HepG2 (cell line): ENCODE results near the gene C4orf54. TPM values are rescaled to one million over a fixed set of nuclear protein-coding genes. Genes with fewer than 3 reads are reported as not detected.

ENCODE experiments used
- ATAC-seq: fragments of 200-7000 bp; cut with Tn5 transposase; 3 replicates; pipeline ENCODE4 v1.9.1; 2020; ENCODE audit warnings: mild to moderate bottlenecking, moderate library complexity
- BruUV-seq: library from RNA; stranded (reverse); fragments of 400-500 nt; replicated peaks from 2 replicates; lab custom pipeline; 2021; lab: Mats Ljungman, UMichigan
- CTCF ChIA-PET: fragments of 300-600 bp; formaldehyde crosslinking; extraction: SDS; loops from one replicate; lab custom pipeline; 2021; ENCODE audit warnings: low total read pairs, inconsistent platforms, low intra/inter-chr PET ratio; lab: Yijun Ruan, JAX
- POLR2A ChIA-PET: fragments of 350-600 bp; sonication (Branson Sonifier 250); formaldehyde crosslinking; loops from one replicate; lab custom pipeline; 2020; ENCODE audit warnings: antibody characterized with exemption, inconsistent platforms; lab: Yijun Ruan, JAX
- DNase-seq: peaks from one replicate; pipeline ENCODE4 v3.0.0-alpha.2; 2015; ENCODE audit warnings: low spot score
- FAIRE-seq: peaks from 3 replicates; lab custom pipeline; 2011; peaks lifted over from hg19 to GRCh38; lab: Jason Lieb, UNC
- H2AFZ ChIP-seq: one replicate; pipeline ENCODE4 v1.6.1; 2011; ENCODE audit warnings: low read length, inconsistent platforms
- H3K27ac ChIP-seq: fragments of 300-600 bp; 3 replicates; pipeline ENCODE4 v1.8.0; 2011; ENCODE audit warnings: mixed run types, mild to moderate bottlenecking, mixed read lengths, low read length, inconsistent platforms; ENCODE audit not compliant: insufficient read depth; ENCODE audit errors: extremely low read length
- H3K27me3 ChIP-seq, 2 experiments: fragments of 200-600 bp in 1 of 2; 2 replicates in 1 of 2; 3 replicates in 1 of 2; pipeline versions ENCODE4 v1.6.0 to v1.8.0; 2011; ENCODE audit warnings: low read length in 2 of 2, mild to moderate bottlenecking in 2 of 2, moderate library complexity in 2 of 2, inconsistent platforms in 1 of 2; ENCODE audit not compliant: insufficient read depth in 2 of 2, control insufficient read depth in 1 of 2
- H3K36me3 ChIP-seq, 2 experiments: fragments of 200-600 bp in 1 of 2; replicated peaks in 1 of 2; 2 replicates in 1 of 2; 3 replicates in 1 of 2; pipeline versions ENCODE4 v1.5.1 to v1.8.0; 2011; ENCODE audit warnings: low read length in 2 of 2, inconsistent platforms in 1 of 2; ENCODE audit not compliant: insufficient read depth in 2 of 2, control insufficient read depth in 1 of 2
- H3K4me1 ChIP-seq: 2 replicates; pipeline ENCODE4 v1.5.1; 2012; ENCODE audit warnings: low read length, inconsistent platforms; ENCODE audit not compliant: insufficient read depth
- H3K4me2 ChIP-seq: 2 replicates; pipeline ENCODE4 v1.6.0; 2011; ENCODE audit warnings: low read depth, low read length, inconsistent platforms
- H3K4me3 ChIP-seq, 3 experiments: fragments of 200-600 bp in 1 of 3; sonication (generic), shearing (Covaris generic) in 1 of 3; replicated peaks in 1 of 3; 2 replicates each; pipeline ENCODE4 v1.5.1; 2011 to 2016; ENCODE audit warnings: low read length in 3 of 3, inconsistent platforms in 2 of 3, low read depth in 2 of 3, mild to moderate bottlenecking in 2 of 3, control low read depth in 1 of 3, mixed read lengths in 1 of 3; ENCODE audit not compliant: insufficient read depth in 1 of 3
- H3K79me2 ChIP-seq: one replicate; pipeline ENCODE4 v1.6.1; 2011; ENCODE audit warnings: low read length, inconsistent platforms; ENCODE audit not compliant: insufficient read depth
- H3K9ac ChIP-seq: 2 replicates; pipeline ENCODE4 v1.6.0; 2011; ENCODE audit warnings: mild to moderate bottlenecking, low read depth, low read length, inconsistent platforms; ENCODE audit not compliant: insufficient read depth
- H3K9me3 ChIP-seq: 2 replicates; pipeline ENCODE4 v1.5.1; 2012; ENCODE audit warnings: mild to moderate bottlenecking, low read length
- H4K20me1 ChIP-seq: 2 replicates; pipeline ENCODE4 v1.6.0; 2011; ENCODE audit warnings: inconsistent platforms, mild to moderate bottlenecking, low read length, moderate library complexity; ENCODE audit not compliant: insufficient read depth
- ARNT2 ChIP-seq: sonication (generic); formaldehyde crosslinking; IDR thresholded peaks from 2 replicates; pipeline ENCODE4 v1.8.0; 2022; ENCODE audit warnings: mild to moderate bottlenecking, low read depth, missing genetic modification reagents, moderate library complexity
- FOXO1 ChIP-seq: sonication (generic); formaldehyde crosslinking; IDR thresholded peaks from 2 replicates; pipeline ENCODE4 v1.4.0; 2020; ENCODE audit warnings: missing genetic modification reagents
- IKZF1 ChIP-seq: fragments of 450-650 bp; IDR thresholded peaks from 2 replicates; pipeline ENCODE4 v1.7.1; 2016
- SIX1 ChIP-seq: sonication (generic); formaldehyde crosslinking; IDR thresholded peaks from 2 replicates; pipeline ENCODE4 v1.4.0; 2020; ENCODE audit warnings: missing genetic modification reagents, borderline replicate concordance
- ZNF30 ChIP-seq: sonication (generic); formaldehyde crosslinking; IDR thresholded peaks from 2 replicates; pipeline ENCODE4 v1.5.0; 2020; ENCODE audit warnings: mild to moderate bottlenecking, missing genetic modification reagents
- WGBS: methylation state at CpG from one replicate; pipeline ENCODE4 v1.1.6; 2017; ENCODE audit warnings: low lambda C conversion rate; 5-methylcytosine and 5-hydroxymethylcytosine counted together
- in situ Hi-C: cut with HindIII; loops from 2 replicates; pipeline ENCODE4 v1.10.0; 2017; ENCODE audit warnings: low pct_unique_long_range_greater_than_20kb; ENCODE audit not compliant: extremely low pct_ligation_motif_present
- intact Hi-C: fragments of 100-400 bp; cut with micrococcal nuclease; formaldehyde crosslinking; loops from one replicate; pipeline ENCODE4 v1.10.0; 2022; ENCODE audit not compliant: unreplicated experiment
- polyA plus RNA-seq, 8 experiments: library from polyadenylated mRNA; depleted of rRNA in 3 of 8; stranded (reverse) in 7 of 8; unstranded in 1 of 8; fragments of >200 nt; fragmentation: Illumina TruSeq in 4 of 8; extraction: Trizol in 4 of 8; gene quantifications; 2 replicates each; pipeline versions ENCODE4 v1.2.1 to v1.2.3, GENCODE V29; 2011 to 2016; ENCODE audit warnings: low read depth in 4 of 8, missing spikeins in 1 of 8, mixed read lengths in 1 of 8; ENCODE audit not compliant: insufficient read depth in 1 of 8
- total RNA-seq, 5 experiments: library from RNA; depleted of rRNA; stranded (reverse); fragments of >200 nt; fragmentation: Illumina TruSeq; extraction: Trizol; gene quantifications; 2 replicates each; pipeline ENCODE4 v1.2.3, GENCODE V29; 2016; ENCODE audit warnings: low read depth in 1 of 5
- TF ChIP-seq, protein P1 (sequence below): sonication (generic); formaldehyde crosslinking; IDR thresholded peaks from 2 replicates; pipeline ENCODE4 v1.4.0; 2020; ENCODE audit warnings: missing genetic modification reagents
- TF ChIP-seq, protein P2 (sequence below): sonication (generic); formaldehyde crosslinking; IDR thresholded peaks from 2 replicates; pipeline ENCODE4 v1.4.0; 2020; ENCODE audit warnings: missing genetic modification reagents
- TF ChIP-seq, protein P3 (sequence below): sonication (generic); formaldehyde crosslinking; IDR thresholded peaks from 2 replicates; pipeline ENCODE4 v1.4.0; 2020; ENCODE audit warnings: mild to moderate bottlenecking, missing genetic modification reagents, borderline replicate concordance

Gene C4orf54
- total and polyA plus RNA-seq, 2 of the 13 experiments (the other 11 are each of a cell fraction or from before 2014, with no cell fraction given), result not detected

DNA sequence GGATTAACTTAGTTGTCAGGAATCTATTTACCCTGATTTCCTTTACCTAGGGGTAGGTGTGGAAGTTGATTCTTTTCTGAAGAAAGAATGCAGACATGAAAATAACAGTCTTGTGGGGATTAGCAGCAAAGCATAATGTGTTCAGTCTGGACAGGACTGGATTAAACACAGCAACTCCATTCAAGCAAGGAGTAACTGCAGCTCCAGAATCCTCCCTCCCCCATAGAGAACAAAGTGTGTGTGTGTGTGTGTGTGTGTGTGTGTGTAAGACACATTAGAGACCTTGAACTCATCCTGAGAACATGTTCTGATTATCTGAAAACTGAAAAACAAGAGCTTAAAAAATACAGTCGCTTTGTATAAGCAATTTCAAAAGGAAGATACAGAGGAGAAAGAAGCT is 9.3 kb downstream of the C4orf54 start (continued):
- TF ChIP-seq, protein P1, sequence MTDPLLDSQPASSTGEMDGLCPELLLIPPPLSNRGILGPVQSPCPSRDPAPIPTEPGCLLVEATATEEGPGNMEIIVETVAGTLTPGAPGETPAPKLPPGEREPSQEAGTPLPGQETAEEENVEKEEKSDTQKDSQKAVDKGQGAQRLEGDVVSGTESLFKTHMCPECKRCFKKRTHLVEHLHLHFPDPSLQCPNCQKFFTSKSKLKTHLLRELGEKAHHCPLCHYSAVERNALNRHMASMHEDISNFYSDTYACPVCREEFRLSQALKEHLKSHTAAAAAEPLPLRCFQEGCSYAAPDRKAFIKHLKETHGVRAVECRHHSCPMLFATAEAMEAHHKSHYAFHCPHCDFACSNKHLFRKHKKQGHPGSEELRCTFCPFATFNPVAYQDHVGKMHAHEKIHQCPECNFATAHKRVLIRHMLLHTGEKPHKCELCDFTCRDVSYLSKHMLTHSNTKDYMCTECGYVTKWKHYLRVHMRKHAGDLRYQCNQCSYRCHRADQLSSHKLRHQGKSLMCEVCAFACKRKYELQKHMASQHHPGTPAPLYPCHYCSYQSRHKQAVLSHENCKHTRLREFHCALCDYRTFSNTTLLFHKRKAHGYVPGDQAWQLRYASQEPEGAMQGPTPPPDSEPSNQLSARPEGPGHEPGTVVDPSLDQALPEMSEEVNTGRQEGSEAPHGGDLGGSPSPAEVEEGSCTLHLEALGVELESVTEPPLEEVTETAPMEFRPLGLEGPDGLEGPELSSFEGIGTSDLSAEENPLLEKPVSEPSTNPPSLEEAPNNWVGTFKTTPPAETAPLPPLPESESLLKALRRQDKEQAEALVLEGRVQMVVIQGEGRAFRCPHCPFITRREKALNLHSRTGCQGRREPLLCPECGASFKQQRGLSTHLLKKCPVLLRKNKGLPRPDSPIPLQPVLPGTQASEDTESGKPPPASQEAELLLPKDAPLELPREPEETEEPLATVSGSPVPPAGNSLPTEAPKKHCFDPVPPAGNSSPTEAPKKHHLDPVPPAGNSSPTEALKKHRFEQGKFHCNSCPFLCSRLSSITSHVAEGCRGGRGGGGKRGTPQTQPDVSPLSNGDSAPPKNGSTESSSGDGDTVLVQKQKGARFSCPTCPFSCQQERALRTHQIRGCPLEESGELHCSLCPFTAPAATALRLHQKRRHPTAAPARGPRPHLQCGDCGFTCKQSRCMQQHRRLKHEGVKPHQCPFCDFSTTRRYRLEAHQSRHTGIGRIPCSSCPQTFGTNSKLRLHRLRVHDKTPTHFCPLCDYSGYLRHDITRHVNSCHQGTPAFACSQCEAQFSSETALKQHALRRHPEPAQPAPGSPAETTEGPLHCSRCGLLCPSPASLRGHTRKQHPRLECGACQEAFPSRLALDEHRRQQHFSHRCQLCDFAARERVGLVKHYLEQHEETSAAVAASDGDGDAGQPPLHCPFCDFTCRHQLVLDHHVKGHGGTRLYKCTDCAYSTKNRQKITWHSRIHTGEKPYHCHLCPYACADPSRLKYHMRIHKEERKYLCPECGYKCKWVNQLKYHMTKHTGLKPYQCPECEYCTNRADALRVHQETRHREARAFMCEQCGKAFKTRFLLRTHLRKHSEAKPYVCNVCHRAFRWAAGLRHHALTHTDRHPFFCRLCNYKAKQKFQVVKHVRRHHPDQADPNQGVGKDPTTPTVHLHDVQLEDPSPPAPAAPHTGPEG (CRISPR knock-in tag), result no peak

DNA sequence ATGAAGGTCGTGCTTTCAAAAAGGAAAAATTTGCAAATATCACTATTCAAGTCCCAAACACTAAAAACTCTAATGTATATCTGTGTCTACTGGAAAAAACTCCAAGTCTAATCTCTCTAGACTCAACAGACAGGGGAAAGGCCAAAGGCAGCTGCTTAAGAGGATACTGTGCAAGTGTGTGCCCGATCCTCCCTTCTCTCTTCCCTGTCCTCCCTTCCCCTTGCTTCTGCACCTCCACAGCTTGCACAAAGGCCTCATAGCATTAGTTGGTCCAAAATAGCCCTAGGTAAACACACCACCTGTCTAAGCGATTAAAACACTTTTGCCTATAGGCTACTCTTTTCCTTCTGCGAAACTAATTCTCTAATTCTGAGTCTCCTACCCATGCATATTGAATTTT is 10.6 kb downstream of the C4orf54 start:
- no TSS peak for BruUV-seq
- Histone ChIP-seq H3K4me3 (no peak overlapping the region), H3K27me3 (peaks cover 0 to 30% of the 10 kb centered on the region in 2 experiments; a peak in 4 of 5 replicates), H3K79me2 (no peaks in the 10 kb centered on the region), H2AFZ (no peak overlapping the region), H3K4me2 (no peak overlapping the region), H3K36me3 (no peaks in the 10 kb centered on the region), H4K20me1 (no peaks in the 10 kb centered on the region), H3K4me1 (no peaks in the 10 kb centered on the region), H3K27ac (no peak overlapping the region), H3K9ac (no peak overlapping the region), H3K9me3 (no peaks in the 10 kb centered on the region)
- FAIRE-seq (no peak), DNase-seq (no peak), ATAC-seq (no peak)
- ChIA-PET POLR2A (no interaction called here), CTCF (no interaction called here)
- in situ Hi-C loops, result no loop called here
- WGBS, result 38% methylated on average over 4 of the region's 4 CpGs
- intact Hi-C loops, result no loop called here
- TF ChIP-seq ARNT2 (CRISPR knock-in tag) (no peak), ZNF30 (CRISPR knock-in tag) (no peak), IKZF1 (no peak), FOXO1 (no peak), SIX1 (CRISPR knock-in tag) (no peak)
- TF ChIP-seq, protein P2, sequence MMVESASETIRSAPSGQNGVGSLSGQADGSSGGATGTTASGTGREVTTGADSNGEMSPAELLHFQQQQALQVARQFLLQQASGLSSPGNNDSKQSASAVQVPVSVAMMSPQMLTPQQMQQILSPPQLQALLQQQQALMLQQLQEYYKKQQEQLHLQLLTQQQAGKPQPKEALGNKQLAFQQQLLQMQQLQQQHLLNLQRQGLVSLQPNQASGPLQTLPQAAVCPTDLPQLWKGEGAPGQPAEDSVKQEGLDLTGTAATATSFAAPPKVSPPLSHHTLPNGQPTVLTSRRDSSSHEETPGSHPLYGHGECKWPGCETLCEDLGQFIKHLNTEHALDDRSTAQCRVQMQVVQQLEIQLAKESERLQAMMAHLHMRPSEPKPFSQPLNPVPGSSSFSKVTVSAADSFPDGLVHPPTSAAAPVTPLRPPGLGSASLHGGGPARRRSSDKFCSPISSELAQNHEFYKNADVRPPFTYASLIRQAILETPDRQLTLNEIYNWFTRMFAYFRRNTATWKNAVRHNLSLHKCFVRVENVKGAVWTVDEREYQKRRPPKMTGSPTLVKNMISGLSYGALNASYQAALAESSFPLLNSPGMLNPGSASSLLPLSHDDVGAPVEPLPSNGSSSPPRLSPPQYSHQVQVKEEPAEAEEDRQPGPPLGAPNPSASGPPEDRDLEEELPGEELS (CRISPR knock-in tag), result no peak
- TF ChIP-seq, protein P3, sequence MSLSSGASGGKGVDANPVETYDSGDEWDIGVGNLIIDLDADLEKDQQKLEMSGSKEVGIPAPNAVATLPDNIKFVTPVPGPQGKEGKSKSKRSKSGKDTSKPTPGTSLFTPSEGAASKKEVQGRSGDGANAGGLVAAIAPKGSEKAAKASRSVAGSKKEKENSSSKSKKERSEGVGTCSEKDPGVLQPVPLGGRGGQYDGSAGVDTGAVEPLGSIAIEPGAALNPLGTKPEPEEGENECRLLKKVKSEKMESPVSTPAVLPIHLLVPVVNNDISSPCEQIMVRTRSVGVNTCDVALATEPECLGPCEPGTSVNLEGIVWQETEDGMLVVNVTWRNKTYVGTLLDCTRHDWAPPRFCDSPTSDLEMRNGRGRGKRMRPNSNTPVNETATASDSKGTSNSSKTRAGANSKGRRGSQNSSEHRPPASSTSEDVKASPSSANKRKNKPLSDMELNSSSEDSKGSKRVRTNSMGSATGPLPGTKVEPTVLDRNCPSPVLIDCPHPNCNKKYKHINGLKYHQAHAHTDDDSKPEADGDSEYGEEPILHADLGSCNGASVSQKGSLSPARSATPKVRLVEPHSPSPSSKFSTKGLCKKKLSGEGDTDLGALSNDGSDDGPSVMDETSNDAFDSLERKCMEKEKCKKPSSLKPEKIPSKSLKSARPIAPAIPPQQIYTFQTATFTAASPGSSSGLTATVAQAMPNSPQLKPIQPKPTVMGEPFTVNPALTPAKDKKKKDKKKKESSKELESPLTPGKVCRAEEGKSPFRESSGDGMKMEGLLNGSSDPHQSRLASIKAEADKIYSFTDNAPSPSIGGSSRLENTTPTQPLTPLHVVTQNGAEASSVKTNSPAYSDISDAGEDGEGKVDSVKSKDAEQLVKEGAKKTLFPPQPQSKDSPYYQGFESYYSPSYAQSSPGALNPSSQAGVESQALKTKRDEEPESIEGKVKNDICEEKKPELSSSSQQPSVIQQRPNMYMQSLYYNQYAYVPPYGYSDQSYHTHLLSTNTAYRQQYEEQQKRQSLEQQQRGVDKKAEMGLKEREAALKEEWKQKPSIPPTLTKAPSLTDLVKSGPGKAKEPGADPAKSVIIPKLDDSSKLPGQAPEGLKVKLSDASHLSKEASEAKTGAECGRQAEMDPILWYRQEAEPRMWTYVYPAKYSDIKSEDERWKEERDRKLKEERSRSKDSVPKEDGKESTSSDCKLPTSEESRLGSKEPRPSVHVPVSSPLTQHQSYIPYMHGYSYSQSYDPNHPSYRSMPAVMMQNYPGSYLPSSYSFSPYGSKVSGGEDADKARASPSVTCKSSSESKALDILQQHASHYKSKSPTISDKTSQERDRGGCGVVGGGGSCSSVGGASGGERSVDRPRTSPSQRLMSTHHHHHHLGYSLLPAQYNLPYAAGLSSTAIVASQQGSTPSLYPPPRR (CRISPR knock-in tag), result no peak
